GM20431 (cell line): ENCODE data around the gene NRXN2.
"Not testable (repeated sequence)": the region's sequence is repeated elsewhere in the genome, so short reads cannot be mapped to it uniquely, and the experiment has no call there.

ENCODE experiments used
- in situ Hi-C: fragments of 300-500 bp; cut with MseI, MboI; formaldehyde crosslinking; loops from one replicate; pipeline ENCODE4 v1.15.0; 2020; ENCODE audit warnings: low sequenced_read_pairs; ENCODE audit not compliant: unreplicated experiment

The NRXN2 gene

DNA sequence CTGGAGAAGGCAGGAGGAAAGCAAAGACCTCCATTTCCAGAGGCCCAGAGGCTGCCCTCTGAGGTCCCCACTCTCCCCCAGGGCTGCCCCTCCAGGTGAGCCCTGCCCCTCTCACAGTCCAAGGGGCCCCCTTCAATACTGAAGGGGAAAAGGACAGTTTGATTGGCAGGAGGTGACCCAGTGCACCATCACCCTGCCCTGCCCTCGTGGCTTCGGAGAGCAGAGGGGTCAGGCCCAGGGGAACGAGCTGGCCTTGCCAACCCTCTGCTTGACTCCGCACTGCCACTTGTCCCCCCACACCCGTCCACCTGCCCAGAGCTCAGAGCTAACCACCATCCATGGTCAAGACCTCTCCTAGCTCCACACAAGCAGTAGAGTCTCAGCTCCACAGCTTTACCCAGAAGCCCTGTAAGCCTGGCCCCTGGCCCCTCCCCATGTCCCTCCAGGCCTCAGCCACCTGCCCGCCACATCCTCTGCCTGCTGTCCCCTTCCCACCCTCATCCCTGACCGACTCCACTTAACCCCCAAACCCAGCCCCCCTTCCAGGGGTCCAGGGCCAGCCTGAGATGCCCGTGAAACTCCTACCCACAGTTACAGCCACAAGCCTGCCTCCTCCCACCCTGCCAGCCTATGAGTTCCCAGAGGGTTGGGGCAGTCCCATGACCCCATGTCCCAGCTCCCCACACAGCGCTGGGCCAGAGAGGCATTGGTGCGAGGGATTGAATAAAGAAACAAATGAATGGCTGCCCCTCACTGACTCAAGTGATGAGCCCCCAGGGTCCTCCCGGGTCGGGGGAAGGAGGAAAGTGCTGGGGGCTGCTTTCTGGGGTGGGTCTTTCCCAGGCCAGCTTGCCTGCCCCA, 121.2 kb downstream of the NRXN2 start:
- in situ Hi-C loops: no loop called here

DNA sequence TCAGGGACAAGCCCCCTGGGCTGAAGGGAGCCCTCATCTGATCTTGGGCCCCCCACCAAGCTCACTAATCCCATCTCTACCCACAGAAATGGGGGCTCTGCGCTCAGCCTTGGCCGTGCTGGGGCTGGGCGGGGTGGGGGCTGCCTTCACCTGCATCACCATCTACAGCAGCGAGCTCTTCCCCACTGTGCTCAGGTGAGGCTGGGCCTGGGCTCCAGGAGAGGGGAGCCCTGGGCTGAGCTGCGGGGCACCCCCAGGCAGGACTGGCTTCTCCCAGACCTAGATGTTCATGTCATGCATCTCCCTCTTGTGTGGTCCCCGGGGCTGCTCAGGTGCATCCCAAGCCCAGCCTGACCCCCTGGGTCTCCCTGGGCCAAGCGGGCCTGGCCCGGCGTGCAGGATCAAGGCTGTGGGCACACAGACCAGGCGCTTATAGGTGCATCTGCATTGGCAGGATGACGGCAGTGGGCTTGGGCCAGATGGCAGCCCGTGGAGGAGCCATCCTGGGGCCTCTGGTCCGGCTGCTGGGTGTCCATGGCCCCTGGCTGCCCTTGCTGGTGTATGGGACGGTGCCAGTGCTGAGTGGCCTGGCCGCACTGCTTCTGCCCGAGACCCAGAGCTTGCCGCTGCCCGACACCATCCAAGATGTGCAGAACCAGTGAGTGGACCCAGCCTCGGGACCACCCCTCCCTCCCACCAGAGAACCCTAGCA, 122.6 kb downstream of the NRXN2 start:
- in situ Hi-C loops: no loop called here

DNA sequence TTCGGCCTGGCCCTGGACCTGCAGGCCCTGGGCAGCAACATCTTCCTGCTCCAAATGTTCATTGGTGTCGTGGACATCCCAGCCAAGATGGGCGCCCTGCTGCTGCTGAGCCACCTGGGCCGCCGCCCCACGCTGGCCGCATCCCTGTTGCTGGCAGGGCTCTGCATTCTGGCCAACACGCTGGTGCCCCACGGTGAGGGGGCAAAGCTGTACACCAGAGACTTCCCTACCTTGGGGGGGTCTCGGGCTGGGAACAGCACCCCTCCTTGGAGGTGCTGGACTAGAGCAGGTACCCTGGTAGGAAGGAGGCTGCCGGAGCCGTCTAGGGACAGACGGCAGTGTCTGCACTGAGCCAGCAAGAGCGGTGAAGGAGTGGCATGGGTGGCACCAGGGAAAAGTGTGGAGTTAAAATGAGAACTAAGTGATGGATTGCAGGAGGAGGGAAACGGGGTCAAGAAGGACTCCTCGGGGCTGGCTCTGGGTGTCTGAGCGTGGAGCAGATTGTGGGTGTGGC, 123.2 kb downstream of the NRXN2 start:
- in situ Hi-C loops: no loop called here

DNA sequence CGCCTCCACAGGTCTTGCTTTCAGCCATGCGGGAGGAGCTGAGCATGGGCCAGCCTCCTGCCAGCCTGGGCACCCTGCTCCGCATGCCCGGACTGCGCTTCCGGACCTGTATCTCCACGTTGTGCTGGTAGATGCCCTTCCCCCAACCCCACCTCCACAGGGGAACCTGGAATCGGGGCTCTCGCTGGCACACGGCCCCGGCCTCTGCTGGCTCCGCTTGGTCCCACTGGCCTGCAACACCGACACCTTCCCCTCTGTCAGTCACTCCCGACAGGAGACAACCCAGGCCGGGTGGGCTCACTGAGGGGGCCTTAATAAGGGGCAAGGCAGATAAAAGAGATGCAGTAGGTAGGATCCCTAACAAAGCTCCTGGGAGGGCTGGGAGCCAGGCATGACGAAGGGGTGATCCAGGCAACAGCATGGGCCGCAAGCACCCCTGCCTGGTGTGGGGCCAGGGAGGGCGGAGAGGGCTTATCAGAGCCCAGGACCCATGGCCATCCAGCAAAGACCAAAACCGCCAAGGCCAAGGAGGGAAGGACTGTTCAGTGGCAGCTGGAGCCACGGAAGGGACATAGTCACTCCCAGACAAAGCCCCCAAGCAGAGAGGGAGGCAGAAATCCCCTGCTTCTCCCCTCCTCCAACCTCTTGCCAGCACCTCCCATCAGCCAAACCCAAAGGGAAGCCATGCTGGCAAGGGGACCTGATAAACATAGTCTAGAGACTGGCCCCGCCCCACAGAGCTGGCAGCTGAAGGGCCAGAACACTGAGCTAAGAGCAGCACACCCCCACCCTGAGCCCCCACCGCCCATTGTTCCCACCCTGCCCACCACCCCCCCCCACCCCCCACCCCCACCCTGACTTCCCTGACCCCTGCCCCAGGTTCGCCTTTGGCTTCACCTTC, 124.0 kb downstream of the NRXN2 start:
- in situ Hi-C loops: no loop called here

DNA sequence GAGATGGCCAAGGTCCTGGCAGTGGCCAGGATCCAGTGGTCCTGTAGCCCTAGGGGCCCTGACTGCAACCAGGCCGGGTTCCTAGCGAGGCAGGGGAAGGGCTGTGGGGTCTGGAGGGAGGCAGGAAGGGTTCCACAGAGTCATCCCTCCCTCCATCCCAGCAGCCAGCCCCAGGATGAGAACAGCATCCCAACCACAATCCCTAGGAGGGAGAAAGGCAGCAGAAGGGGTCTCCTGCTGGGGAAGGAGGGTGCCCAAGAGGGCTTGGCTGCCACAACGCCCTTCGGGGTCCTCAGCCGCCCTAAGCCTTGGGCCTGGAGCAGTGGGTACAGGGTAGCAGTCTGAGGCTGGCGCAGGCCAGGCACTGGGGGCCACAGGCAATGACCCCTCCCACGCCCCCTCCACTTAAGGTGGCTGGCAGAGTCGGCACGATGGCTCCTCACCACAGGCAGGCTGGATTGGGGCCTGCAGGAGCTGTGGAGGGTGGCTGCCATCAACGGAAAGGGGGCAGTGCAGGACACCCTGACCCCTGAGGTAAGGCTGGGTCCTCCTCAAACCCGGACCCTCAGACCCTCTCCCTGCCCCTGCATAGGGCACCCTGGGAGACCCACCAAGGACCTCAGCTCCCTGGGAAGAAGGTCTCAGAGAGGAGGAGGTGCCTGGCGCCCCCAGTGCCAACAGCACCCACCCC, 124.7 kb downstream of the NRXN2 start:
- in situ Hi-C loops: no loop called here

DNA sequence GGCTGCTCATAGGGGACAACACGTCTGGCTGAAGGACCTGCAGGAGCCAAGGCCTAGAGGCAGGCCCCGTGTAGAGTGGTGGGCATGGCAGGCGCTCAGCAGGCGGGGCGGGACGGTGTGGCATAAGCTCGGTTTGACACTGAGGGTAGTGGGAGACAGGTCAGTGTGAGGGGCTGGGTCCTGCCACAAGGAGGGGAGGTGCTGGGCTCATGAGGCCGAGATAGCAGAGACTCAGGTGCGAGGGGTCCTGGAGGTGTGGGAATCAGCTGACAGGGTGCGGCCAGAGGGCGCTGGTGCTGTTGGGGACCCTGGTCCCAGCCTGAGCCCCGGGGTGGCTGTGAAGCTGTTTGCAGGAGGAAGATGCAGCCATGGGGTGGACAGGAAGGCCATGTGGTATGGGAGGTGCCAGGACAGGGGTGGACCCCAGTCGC, 125.3 kb downstream of the NRXN2 start:
- in situ Hi-C loops: no loop called here

DNA sequence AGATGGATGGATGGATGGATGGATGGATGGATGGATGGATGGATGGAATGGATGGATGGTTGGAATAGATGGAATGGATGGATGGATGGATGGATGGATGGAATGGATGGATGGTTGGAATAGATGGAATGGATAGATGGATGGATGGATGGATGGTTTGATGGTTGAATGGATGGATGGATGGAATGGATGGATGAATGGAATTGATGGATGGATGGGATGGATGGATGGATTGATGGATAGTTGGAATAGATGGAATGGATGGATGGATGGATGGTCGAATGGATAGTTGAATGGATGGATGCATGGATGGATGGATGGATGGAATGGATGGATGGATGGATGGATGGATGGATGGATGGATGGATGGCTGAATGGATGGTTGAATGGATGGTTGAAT, 127.1 kb downstream of the NRXN2 start:
- in situ Hi-C loops: not testable (repeated sequence)

DNA sequence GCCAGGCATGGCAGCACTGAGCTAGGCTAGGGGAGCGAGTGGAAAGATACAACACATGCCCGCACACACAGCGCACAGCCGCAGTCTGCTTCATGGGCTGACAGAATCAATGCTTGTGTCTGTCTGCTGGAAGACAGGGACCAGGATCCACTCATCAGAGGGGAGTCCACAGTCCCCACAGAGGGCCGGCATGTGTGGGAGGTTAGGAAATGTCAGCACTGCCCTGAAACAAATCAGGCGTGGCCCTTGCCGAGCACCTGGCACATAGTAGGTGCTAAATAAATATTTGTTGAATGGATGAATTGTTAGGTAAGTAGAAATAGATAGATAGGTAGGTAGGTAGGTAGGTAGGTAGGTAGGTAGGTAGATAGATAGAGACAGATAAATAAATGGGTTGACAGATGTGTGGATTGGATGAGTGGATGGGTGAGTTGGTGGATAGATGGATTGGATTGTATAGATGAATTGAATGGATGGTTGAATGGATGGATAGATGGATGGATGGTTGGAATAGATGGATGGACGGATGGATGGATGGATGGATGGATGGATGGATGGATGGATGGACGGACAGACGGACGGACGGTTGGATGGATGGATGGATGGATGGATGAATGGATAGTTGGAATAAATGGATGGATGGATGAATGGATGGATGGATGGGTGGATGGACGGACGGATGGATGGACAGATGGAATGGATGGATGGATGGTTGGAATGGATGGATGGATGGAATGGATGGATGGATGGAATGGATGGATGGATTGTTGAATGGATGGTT, 128.6 kb downstream of the NRXN2 start:
- in situ Hi-C loops: no loop called here

DNA sequence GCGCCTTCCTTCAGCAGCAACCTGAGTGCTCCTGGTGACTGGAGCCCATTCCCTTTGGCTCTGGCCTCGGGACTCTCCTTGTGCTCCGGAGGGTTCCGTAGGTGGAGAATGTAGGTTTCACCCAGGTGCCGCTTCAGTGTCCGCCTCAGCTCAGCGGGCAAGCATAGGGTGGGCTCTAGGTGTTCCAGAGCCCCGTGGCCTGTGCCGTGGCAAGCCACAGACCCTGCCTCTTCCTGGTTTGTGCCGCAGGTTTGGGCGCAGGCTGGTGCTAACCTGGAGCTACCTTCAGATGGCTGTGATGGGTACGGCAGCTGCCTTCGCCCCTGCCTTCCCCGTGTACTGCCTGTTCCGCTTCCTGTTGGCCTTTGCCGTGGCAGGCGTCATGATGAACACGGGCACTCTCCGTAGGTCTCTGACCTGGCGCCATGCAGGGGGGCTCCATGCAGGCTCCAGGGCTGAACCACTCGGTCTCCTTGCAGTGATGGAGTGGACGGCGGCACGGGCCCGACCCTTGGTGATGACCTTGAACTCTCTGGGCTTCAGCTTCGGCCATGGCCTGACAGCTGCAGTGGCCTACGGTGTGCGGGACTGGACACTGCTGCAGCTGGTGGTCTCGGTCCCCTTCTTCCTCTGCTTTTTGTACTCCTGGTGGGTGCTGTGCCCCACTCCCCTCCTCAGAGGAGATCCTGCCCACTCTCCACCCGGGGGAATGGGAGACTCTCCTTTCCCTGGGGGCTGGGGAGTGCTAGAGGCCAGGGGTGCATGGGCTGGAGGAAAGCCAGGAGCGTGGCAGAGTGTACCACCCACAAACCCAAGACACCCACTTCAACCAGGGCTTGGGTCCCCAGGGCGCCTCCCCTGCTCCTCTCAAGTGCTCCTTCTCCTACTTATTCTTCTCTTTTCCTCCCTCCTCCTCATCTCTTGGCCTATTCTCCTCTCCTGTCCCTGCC, 129.6 kb downstream of the NRXN2 start:
- in situ Hi-C loops: no loop called here

DNA sequence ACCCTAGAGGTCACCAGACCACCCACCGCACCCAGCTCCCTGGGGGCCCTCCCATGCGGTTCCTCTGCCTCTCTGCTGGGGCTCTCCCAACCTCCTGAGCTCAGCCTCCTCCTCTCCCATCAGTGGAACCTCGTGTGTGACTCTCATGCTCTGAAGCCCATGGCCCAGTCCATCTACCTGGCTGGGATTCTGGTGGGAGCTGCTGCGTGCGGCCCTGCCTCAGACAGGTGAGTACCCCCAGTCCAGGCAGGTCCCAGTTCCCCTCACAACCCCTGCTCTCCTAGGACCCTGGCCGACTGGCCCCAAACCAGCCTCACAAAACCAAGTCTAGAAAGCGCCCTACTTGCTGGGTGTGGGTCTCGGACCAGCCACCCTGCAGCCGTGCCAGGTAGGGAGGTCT, 130.3 kb downstream of the NRXN2 start:
- in situ Hi-C loops: no loop called here

DNA sequence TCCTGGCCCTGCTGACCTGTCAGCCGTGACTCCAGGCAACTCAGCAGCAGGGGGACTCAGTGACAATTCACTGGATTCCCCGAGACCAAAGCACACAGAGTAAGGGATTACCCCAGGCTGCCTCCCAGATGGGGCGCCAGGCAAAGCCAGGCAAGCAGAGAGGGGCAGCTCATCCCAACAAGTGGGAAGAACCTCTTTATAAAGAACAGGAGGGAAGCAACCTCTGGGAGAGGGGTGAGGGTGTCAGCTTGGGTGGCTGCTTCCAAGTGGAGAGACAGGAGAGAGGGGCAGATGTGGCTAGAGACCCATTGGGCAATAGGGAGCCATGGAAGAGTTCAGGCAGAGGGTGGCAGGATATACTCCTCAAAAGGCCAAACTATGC, 130.8 kb downstream of the NRXN2 start:
- in situ Hi-C loops: no loop called here

DNA sequence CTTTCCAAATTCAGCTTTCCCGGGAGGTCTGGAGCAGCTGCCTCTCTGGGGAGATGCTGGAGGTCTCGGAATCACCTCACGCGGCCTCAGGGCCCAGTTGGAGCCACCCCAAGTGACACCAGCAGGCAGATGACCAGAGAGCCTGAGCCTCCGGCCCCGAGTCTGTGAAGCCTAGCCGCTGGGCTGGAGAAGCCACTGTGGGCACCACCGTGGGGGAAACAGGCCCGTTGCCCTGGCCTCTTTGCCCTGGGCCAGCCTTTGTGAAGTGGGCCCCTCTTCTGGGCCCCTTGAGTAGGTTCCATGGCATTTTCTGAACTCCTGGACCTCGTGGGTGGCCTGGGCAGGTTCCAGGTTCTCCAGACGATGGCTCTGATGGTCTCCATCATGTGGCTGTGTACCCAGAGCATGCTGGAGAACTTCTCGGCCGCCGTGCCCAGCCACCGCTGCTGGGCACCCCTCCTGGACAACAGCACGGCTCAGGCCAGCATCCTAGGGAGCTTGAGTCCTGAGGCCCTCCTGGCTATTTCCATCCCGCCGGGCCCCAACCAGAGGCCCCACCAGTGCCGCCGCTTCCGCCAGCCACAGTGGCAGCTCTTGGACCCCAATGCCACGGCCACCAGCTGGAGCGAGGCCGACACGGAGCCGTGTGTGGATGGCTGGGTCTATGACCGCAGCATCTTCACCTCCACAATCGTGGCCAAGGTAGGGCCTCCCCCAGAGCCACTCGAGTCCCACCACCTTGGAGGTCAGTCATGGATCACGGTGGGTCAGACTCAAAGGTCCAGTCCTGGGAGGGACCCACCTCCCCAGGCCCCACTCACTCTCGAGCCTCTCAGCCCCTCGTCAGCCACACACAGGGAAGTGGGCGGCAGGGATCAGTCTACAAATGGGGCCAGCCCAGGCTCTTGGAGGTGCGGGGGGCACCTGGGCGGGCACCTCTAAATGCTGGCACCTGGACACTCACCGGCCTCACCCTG, 131.5 kb downstream of the NRXN2 start:
- in situ Hi-C loops: no loop called here

DNA sequence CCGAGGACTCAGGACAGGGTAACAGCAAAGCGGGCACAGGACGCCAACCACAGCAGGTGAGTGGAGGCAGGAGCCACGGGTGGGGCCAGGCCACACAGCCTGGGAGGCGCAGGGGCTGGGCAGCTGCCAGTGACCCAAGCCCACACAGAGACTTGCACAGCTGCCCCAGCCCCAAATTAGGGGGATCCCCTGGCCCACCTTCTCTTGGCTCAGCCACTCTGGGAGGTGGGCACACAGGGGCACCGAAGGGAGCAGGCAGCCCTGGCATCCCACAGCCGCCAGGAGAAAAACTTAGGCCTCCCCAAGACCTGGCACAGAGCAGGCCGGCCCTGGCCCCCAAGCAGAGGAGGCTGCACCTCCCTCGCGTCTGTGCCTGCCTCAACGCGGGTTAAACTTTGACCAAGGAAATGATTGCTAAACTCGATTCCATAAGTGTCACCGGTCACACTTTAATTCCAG, 132.2 kb downstream of the NRXN2 start, which contains the start of gene SLC22A12:
Gene SLC22A12, plus strand, starts transcription at position 458 of the 459 bp plus-strand sequence. CDS start 337 bp downstream, outside the sequence.
- in situ Hi-C loops: no loop called here

DNA sequence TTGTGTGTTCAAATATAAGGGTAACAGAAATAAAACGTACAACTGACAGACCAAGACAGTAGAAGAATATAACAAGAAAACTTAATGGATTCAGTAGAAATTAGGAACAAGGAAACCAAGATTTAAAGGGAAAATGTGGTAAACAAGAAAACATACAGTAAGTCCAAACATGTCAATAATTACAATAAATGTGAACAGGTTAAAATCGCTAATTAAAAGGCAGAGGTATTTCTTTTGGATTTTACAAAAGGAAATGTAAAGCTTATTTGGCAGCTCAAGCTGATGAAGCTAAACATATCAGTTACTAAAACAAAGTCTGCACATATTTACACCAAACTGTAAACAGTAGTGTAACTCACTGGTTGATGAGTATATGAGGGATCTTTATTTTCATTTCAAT, 134.3 kb downstream of the NRXN2 start:
- in situ Hi-C loops: no loop called here

DNA sequence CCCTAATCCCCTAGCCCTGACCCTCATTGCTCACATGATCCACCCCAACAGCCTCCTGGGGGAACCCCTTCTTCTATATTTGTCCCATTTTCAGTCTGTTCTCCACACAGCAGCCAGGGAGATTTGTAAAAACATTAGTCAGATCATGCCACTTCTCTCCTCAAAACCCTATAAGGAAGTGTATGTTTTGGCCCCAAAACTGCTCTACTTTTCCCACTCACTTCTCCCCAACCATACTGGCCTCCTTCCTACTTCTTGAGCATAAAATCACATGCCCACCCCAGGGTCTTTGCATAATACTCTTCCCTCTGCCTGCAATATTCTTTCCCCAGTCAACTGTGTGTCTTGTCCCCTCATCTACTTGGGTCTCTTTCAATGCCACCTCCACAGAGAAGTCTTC, 136.6 kb downstream of the NRXN2 start:
- in situ Hi-C loops: no loop called here

DNA sequence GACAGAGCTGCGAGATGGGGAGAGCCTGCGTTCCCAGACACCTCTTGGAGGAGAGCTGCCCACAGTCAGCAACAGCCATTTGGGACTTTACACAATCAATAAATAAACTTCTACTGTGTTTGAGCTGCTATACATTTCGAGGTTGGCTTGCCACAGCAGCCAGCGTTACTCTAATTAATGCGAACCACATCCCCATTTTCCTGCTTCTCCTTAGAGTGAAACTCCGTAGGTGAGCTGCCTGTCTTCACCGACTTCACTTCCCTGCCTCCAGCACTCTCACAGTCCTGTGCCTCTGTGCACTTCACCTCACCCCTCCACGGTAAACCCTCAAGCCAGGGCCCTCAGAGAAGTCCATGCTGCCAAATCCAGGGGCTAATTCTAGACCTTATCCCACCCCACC, 137.8 kb downstream of the NRXN2 start:
- in situ Hi-C loops: no loop called here
